CD1c-positive myeloid dendritic cell (primary cell): ENCODE measurements around the gene SFR1.

Experiments used
- DNase-seq: peaks from one replicate; pipeline ENCODE4 v3.0.0-alpha.2; 2016; ENCODE audit errors: extremely low spot score

Gene SFR1

DNA sequence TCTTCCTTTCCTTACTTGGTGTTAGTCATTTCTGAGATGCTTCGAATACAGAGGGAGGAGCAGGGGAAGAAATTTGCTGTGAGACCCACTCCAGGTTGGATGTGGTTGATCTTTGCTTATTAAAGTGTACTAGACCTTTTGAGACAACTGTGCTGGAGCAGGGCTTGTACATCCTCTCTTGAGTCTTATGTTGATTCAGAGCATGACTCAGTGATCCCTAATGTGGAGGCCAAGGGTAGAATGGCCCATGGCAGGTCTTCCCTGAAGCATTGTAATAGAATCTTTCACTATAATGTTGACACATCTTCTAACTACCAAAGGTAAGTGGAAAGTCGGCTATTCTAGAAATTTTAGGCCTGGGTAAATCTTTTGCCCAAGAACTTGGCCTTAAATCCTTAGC lies 17.0 kb upstream of the SFR1 start:
- no peak for DNase-seq

DNA sequence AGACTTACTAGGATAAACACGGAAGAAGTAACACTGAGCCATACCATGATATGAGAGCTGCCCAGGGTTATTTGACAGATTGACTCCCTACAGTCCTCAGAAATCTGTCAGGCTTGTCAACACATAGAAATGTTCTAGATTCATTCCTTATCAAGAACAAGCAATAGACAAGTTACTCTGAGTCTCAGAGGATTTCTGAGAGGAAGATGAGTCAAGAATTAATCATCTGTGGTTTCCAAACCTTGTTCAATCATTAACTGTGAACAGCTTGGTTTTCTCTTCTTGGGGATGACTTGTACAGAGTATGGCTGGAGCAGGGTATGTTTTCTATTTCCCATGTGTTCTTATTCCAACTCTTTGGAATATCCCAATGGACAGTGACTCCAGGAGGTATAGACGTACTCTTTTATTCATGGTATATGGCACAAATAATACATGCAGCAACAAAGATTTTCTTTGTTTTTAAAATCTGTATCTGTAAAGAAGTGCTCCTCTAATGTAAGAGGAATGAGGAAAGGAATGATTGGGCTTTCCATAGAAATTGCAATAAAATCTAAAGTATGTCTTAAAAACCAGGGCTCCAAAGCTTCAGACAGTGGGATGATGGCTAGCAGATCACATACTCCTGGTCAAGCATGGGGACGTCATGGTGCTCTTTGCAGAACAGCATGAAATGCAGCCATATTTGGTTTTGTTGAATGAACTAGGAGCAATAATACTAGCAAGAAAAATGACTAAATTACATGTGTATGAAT lies 11.9 kb upstream of the SFR1 start:
- no peak for DNase-seq

DNA sequence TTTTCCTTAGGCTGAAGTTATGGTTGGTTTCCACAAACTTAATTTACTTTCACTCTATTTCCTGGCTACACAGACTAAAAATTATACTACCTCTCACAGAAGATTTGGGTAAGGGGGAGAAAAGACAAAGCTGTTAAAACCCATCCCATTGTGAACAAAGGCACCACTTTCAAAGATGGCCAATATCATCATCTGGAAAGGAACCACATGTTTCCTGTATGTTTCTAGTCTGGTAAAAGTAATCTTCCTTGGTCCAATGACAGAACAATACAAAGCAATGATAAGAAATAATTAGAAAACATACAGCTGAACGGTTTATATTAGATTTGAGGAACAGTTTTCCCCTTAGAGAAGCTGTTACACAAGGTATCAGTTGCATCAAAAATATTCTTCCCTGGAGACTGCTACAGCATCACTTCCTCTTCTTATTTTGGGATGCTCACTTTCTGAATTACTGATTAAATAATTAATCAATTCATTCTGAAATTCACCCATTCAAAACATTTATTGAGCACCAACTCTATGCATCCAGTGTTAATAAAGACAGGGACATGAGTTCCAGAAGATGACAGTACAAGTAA lies 8.5 kb upstream of the SFR1 start:
- peak; percentile 18 for DNase-seq

DNA sequence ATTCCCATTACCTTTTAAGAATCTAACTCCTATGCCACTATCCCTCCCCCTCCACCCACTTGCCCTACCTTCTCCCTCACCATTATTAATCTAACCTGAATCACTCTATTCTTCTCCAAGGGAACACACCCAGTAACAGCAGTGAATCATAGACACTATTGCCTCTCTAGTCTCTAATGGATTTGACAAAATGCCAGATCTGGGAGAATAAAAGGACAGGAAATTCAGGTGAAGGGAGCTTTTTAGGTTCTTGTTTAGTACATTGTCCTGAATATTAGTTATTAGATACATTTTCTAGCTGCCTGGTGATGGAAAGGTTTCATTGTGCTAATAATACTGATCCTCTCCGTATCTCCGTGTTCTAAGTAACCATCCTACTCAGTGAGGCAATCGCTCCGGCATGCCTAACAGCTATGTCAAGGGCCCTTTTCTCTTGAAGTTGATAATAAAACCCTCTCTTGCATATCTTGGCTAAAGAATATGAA lies 4.1 kb upstream of the SFR1 start:
- no peak for DNase-seq

DNA sequence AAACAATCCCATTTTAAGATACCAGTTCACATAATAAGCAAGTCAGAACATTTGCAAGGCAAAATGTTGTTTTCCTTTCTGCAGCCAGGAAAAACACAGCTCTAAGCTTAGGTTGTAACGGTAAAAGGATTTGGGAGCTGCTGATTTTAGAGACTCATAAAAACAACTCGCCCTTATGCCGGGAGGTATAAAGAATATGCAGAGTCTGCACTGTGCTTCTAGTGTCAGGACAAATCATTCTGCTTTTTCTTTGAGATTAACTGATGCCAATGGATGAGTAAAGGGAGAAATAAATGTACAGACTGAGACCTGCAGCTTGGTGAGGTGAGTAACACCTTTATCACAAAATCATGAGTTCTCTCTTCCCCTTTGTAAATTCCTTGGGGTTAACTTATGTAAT lies 2.0 kb upstream of the SFR1 start:
- no peak for DNase-seq

DNA sequence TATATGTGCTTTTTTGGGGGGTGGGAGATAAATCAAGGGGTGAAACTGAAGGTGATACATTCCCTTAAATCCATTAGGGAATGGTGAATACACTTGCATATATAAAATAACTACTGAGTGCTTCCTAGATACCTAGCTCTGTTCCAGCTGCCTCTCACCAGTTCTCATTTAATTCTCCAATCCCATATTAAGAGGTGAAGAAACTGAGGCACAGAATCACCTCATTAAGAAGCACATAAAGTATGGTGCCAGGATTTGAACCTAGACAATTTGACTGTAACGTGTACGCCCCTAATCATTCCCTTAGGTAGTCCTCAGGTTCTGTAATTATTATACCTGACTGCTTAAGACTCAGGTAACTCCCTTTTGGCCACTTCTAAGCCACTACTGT lies 1.5 kb upstream of the SFR1 start:
- DNase-seq = no peak

DNA sequence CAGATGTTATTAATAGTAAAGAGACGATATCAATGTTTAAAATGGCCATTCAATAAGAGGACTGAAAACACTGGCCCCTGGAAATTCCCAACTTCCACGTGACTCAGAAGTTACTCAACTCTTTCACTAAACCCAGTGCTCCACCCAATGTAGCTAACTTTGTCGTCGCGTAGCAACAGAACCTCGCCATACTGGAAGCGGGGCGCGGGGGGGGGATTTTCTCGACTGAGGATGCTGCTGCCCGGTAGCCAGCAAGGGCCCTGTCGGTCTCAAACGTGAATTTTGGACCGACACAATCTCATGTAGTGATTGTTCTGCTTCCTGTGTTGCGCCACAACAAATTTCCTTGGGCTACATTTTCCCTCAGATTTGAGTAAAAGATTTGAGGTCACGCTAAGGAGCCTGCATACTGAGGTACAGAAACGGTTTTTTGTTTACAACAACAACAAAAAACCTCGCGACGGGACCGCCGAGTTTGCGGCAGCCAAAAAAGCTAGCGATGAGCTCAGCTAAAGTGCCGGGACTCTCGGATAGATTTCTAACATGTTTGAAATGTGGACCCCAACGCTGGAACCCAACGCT lies 977 bp upstream of the SFR1 start:
- peak; percentile 98 for DNase-seq

DNA sequence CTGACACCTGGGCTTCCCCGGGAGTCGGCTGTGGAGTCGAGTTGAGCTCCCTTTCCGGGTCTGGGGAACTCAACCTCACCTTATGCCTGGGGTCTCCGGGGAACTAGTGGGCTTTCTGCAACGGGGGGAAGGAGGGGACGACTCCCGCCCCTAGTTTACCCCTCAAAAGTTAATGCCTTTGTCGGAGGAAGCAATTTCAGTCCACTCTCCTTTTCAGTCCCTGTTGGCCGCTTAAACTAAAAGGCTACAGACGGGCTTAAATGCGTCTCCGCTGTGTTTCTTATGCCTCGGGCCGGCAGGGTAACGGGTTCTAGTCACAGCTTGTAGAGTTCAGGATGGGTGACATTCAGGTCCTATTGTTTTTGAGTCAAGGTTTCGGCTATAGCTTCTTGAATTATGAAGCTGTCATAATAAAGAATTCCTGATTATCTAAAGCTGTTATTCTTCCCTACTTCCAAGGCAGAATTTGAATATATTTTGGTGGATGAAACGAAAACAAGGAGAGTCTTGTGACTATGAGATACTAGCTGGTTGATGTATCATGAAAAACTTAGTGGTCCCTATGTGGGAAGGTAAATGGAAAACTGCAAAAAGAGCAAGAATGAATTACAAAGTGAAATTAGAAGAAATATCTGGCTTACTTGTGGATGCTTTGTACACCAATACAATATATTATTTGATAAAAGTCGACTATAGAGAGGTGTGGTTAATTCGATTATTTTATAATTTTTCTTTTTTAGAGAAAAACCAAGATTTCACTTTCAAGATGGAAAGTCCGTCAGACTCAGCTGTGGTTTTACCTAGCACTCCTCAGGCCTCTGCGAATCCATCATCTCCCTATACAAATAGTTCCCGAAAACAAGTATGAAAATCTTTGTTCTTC lies 495 bp downstream of the SFR1 start:
- DNase-seq = no peak

DNA sequence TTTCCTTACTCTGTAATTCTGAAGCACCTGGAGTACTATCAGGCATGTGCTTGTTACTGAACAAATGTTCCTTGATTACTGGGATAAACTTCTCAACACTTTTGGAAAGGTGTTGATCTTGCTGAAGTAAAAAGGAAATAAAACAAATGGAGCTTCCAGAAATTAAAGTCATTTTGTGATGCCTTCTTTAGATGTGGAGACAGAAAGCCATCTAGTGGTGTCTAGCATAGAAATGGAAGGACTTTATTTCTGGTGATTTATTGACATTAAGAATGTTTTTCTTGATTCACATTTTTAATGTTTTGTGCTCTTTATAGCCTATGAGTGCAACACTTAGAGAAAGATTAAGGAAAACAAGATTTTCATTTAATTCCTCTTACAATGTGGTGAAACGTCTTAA lies 1.4 kb downstream of the SFR1 start:
- no peak for DNase-seq

DNA sequence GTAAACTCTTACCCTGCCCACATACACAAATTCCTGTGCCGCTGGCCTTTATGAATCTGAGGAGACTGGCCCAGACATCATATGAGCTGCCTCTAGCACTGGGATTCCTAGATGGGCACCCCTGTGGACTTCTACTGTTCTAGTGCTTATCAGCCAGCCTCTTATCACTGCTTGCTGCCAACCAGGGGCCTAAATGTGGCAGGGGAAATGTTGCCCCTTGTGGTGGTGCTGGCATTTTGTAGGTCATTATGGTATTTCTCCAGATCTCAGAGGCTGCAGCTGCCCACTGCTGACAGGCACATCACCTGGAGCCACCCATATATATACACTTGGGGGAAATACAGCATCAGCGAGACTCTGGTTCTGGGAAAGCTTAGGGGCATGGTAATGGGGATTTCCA lies 5.4 kb downstream of the SFR1 start:
- no peak for DNase-seq

DNA sequence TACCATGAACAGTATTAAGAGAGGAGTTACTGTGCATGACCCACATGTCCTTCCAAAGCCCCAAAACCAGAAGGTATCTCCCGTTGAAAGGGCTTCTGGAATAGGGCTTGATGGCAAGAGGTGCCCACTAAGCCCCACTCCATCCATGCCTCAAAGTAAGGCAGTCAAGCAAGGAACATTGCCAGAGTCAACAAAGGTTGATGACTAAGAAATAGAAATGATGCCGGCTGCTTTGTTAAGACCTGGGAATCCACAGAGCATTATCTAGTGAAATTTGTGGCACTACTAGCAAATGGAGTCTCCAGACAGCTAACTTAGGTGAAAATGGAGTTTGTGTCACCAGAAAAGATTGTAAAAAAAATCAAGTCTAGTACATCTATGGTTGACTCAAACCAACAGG lies 6.2 kb downstream of the SFR1 start:
- DNase-seq = no peak

DNA sequence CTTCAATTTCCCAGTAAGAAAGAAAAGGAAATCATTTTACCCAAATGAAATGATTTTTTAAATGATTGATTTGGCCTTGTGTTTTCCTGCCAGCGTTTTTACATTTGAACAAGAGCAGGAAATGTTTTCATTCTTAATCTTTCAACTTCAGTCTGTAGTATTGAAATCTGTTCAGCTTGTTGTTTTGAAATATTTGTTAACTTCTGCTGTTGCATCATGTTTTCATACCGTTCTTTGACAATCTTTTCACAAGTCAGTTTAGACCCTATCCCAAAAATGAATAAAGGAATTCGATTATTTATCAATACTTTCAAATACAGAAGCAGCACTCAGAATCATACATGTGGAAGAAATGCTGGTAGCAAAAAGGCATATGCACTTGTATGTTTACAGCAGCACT lies 8.1 kb downstream of the SFR1 start:
- DNase-seq = no peak

DNA sequence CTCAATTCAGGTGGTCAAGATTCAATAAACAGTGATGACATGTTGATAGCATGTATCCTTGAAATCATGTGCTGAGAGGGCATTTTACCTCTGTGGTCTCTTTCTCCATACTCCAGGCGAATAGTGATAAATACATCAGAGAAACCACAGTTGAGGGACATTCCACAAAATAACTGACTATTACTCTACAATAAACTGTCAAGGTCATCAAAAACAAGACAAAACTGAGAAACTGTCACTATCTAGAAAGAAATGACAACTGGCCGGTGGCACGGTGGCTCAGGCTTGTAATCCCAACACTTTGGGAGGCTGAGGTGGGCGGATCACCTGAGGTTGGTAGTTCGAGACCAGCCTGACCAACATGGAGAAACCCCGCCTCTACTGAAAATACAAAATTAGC lies 16.2 kb downstream of the SFR1 start:
- no peak for DNase-seq

DNA sequence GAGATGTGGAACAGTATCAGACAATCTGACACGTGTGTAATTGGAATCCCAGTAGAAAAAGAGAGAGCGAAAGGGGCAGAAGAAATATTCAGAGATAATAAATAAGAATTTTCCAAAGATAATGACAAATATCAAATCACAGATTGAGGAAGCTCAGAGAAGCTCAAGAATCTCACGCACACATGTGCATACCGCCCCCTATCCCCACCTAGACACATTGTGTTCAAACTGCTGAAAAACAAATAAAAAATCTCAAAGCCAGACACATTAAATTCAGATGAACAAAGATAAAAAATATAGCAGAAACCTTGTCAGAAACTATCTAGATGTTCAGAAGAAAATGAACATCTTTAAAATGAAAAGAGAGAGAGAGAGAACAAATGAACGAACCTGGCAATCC lies 17.2 kb downstream of the SFR1 start:
- DNase-seq = no peak

DNA sequence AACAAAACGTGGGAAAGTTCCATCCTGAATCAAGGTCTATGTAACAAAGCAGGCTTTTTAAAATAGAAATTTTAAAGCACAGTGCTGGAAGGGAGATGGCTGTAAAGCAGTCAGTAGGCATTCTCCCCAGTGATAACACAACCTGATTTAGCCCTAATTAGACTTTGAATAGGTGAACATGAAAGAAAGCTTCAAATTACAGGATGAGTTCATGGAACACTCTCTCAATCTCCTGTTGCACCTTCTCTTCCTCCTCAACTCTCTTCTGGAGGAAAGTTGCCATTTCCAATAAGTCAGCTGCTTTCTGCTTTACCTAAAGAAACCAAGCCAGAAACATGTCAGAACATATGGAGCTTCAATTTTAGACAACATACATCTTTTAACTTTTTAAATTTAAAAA lies 20.1 kb downstream of the SFR1 start:
- no peak for DNase-seq

DNA sequence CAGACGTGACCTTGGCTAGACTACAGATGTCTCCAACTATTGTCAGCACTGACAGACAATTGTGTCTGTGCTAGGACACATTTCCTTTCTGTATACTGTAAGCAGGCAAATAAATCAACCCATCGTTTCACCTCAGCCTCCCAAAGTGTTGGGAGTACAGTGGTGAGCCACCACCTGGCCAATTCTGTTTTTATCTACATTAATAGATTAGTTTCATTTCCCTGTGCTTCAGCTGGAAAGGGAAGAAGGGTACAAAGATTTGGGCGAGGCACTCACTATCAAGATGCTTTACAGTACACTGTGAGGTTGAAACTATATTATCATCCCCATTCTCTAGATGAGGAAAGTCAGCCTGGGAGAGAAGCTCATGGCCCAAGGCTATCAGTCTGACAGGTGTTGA lies 21.9 kb downstream of the SFR1 start:
- no peak for DNase-seq

DNA sequence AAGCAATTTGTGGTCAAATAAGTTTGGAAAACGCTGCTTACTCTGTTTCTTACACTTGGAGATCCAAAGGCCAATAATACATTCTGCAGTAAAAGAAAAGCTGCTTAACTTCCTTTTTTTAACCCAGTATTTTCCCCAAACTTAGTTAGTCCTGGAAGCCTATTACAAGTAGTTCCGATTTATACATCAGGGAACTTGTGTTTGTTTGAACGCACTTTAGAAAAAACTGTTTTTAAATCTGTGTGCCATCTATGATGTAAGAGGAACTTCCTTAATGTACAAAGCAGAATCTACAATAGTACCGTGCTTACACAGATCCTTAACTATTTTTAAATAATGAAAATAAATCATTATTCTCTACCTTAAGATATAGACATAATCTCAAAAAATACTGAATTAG lies 23.0 kb downstream of the SFR1 start:
- DNase-seq = peak; percentile 53

DNA sequence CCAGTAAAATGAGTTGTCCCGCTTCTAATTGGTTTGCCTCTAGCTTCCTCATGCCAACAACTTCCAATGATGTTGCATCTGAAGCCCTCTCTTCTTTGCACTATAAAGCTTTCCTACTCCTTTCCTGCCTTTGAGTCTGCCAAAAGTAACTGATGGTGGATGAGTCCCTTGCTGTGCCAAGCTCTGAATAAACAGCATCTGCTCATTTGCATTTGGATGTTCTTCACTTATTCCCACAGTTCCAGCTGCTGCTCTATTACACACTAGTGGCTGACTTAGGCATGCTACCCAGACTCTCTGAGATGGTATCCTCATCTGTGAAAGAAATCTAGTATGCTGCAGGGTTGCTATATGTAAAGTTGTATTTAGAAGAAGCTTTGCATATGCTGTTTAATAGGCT lies 24.9 kb downstream of the SFR1 start:
- no peak for DNase-seq

DNA sequence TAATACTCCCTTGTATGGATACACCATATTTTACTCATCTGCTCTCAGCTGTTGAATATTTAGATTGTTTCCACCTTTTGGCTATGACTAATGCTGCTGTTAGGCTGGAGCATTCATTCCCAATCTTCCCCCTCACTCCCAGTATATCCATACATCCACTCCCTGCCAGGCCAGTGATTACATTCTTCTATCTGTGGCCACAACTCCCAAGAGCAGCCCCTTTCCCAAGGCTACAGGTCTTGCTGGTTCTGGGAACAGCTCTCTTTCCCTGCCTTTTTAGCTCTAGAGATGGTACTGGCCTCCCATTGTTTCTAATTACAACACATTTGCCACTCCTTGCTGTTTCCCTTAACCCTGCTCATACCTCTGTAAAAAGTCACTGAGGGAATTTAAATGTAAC lies 28.2 kb downstream of the SFR1 start:
- no peak for DNase-seq

DNA sequence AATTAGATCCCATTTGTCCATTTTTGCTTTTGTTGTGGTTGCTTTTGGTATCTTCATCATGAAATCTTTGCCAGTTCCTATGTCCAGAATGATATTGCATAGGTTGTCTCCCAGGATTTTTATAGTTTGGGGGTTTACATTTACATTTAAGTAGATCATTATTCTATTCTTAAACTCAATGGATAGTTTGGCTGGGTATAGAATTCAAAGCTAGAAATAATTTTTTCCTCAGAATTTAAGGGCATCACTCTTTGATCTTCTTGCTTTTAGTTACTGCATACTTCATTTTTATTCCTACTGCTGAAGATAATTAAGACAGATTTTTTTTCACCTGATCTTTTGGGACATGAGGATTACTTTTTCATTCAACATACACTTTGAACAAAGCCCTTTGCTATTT lies 29.8 kb downstream of the SFR1 start:
- DNase-seq = no peak

DNA sequence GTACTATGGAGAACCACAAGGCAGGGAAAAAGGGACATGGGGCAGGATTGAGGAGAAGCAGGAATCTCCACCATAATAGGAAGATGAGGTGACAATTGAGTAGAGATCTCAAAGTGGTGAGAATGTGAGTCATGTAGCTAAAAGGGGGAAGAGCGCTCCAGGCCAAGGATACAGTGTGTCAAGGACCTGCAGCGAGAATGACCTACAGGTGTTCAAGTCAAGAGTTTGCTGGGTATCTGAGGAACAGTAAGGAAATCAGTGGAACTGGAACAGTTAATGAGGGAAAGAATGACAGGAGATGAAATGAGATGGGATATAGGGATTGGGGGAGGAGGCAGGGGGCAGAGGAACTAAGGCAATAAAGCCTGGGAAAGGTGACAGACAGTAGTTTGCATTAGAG lies 33.6 kb downstream of the SFR1 start:
- DNase-seq = no peak

DNA sequence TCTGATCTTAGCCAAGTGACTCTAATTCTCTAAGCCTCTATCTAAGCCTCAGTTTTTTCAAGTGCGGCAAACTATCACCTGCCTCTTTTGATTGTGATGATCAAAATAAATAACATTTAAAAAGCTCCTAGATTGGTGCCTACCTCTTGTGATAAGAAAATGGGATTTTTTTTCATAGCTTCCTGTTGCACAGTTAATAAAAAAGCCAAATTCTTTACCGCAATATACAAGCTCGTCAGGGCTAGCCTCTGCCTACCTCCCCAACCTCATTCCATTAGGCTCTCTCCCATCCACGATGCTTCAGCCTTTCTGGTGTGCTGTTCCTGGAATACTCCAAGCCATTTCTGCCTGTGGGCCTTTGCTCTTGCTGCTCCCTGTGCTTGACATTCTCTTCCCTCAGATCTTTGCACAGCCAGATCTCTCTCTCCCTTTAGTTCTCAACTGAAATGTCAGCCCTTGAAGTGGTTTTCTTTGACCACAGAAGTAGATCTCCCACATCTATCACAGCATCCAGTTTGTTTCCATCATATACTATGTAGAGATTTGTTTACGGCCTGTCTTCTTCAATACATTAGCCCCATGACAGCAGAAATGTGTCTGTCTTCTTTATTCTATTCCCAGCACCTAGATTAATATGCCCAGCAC lies 48.8 kb downstream of the SFR1 start:
- peak; percentile 3 for DNase-seq
